H9 (cell line): ENCODE results near the gene WDR55. TPM values are rescaled to one million over a fixed set of nuclear protein-coding genes. Genes with fewer than 3 reads are reported as not detected.

Experiments used
- DNase-seq: peaks from one replicate; pipeline ENCODE4 v3.0.0-alpha.2; 2017
- H2AFZ ChIP-seq: one replicate; pipeline ENCODE4 v1.6.1; 2013; ENCODE audit warnings: mild to moderate bottlenecking, low read length, control low read depth, moderate library complexity
- H2AK5ac ChIP-seq: 2 replicates; pipeline ENCODE4 v1.6.1; 2013; ENCODE audit warnings: low read length, control low read depth, mixed read lengths; ENCODE audit not compliant: insufficient read length
- H2BK120ac ChIP-seq: one replicate; pipeline ENCODE4 v1.6.1; 2013; ENCODE audit warnings: low read depth, mild to moderate bottlenecking, low read length, control low read depth, inconsistent platforms; ENCODE audit not compliant: poor library complexity, severe bottlenecking
- H2BK12ac ChIP-seq: 2 replicates; pipeline ENCODE4 v1.6.1; 2013; ENCODE audit warnings: low read length, control low read depth, mixed read lengths, low read depth; ENCODE audit not compliant: insufficient read length
- H2BK15ac ChIP-seq: 2 replicates; pipeline ENCODE4 v1.6.1; 2013; ENCODE audit warnings: low read depth, low read length, control low read depth
- H2BK20ac ChIP-seq: one replicate; pipeline ENCODE4 v1.6.1; 2013; ENCODE audit warnings: low read depth, mild to moderate bottlenecking, low read length, control low read depth, inconsistent platforms; ENCODE audit not compliant: poor library complexity, severe bottlenecking
- H2BK5ac ChIP-seq: 2 replicates; pipeline ENCODE4 v1.6.1; 2013; ENCODE audit warnings: low read length, control low read depth, mixed read lengths; ENCODE audit not compliant: insufficient read length
- H3K14ac ChIP-seq: 2 replicates; pipeline ENCODE4 v1.6.1; 2013; ENCODE audit warnings: low read length, control low read depth; ENCODE audit not compliant: insufficient read depth
- H3K18ac ChIP-seq: 2 replicates; pipeline ENCODE4 v1.6.1; 2013; ENCODE audit warnings: low read depth, mild to moderate bottlenecking, mixed read lengths, low read length, control low read depth; ENCODE audit not compliant: insufficient read length
- H3K23ac ChIP-seq: 2 replicates; pipeline ENCODE4 v1.6.1; 2013; ENCODE audit warnings: low read length, control low read depth, mixed read lengths, low read depth; ENCODE audit not compliant: insufficient read length
- H3K23me2 ChIP-seq: 2 replicates; pipeline ENCODE4 v1.6.1; 2013; ENCODE audit warnings: low read depth, mild to moderate bottlenecking, mixed read lengths, low read length, control low read depth; ENCODE audit not compliant: insufficient read length, poor library complexity, severe bottlenecking
- H3K27ac ChIP-seq: 2 replicates; pipeline ENCODE4 v1.5.1; 2013; ENCODE audit warnings: low read length, control low read depth, mixed read lengths, low read depth; ENCODE audit not compliant: insufficient read length
- H3K27me3 ChIP-seq: 2 replicates; pipeline ENCODE4 v1.6.1; 2013; ENCODE audit warnings: low read length, control low read depth, inconsistent platforms; ENCODE audit not compliant: insufficient read depth
- H3K4ac ChIP-seq: 2 replicates; pipeline ENCODE4 v1.6.1; 2013; ENCODE audit warnings: low read depth, mild to moderate bottlenecking, control low read depth, inconsistent platforms, low read length, moderate library complexity
- H3K4me1 ChIP-seq: 2 replicates; pipeline ENCODE4 v1.6.1; 2013; ENCODE audit warnings: low read length, control low read depth, inconsistent platforms; ENCODE audit not compliant: insufficient read depth
- H3K4me2 ChIP-seq: 2 replicates; pipeline ENCODE4 v1.6.1; 2013; ENCODE audit warnings: low read length, control low read depth, mixed read lengths; ENCODE audit not compliant: insufficient read length, insufficient read depth
- H3K56ac ChIP-seq: 2 replicates; pipeline ENCODE4 v1.6.1; 2013; ENCODE audit warnings: low read depth, mild to moderate bottlenecking, mixed read lengths, low read length, control low read depth; ENCODE audit not compliant: insufficient read length
- H3K79me1 ChIP-seq: 2 replicates; pipeline ENCODE4 v1.6.1; 2013; ENCODE audit warnings: low read depth, mild to moderate bottlenecking, moderate library complexity, low read length, control low read depth, inconsistent platforms; ENCODE audit not compliant: insufficient read depth, poor library complexity, severe bottlenecking
- H3K79me2 ChIP-seq: 2 replicates; pipeline ENCODE4 v1.6.1; 2013; ENCODE audit warnings: low read length, control low read depth, inconsistent platforms; ENCODE audit not compliant: insufficient read depth
- H3K9ac ChIP-seq: 2 replicates; pipeline ENCODE4 v1.6.1; 2013; ENCODE audit warnings: low read length, control low read depth, mixed read lengths; ENCODE audit not compliant: insufficient read length; ENCODE audit errors: extremely low read depth
- H3K9me3 ChIP-seq: one replicate; pipeline ENCODE4 v1.6.1; 2013; ENCODE audit warnings: low read depth, low read length, inconsistent platforms; ENCODE audit not compliant: control insufficient read depth
- H3T11ph ChIP-seq: one replicate; pipeline ENCODE4 v1.6.1; 2013; ENCODE audit warnings: mild to moderate bottlenecking, low read length, control low read depth, inconsistent platforms
- H4K20me1 ChIP-seq: one replicate; pipeline ENCODE4 v1.6.1; 2013; ENCODE audit not compliant: control insufficient read depth, insufficient read length, insufficient read depth
- H4K5ac ChIP-seq: 2 replicates; pipeline ENCODE4 v1.6.1; 2013; ENCODE audit warnings: low read depth, mild to moderate bottlenecking, mixed read lengths, low read length, control low read depth; ENCODE audit not compliant: insufficient read length
- H4K8ac ChIP-seq: replicated peaks from 2 replicates; pipeline ENCODE4 v1.6.1; 2013; ENCODE audit warnings: low read length, control low read depth, mixed read lengths, low read depth; ENCODE audit not compliant: insufficient read length
- H4K91ac ChIP-seq: 2 replicates; pipeline ENCODE4 v1.6.1; 2013; ENCODE audit warnings: low read depth, mild to moderate bottlenecking, moderate library complexity, mixed read lengths, low read length, control low read depth; ENCODE audit not compliant: insufficient read length
- H3K27ac Mint-ChIP-seq, 3 experiments: 2 replicates in 2 of 3; 3 replicates in 1 of 3; pipeline ENCODE4 v1.8.0; 2020 to 2021; ENCODE audit warnings: mixed read lengths in 3 of 3, mild to moderate bottlenecking in 1 of 3, moderate library complexity in 1 of 3
- H3K27me3 Mint-ChIP-seq: 2 replicates; pipeline ENCODE4 v1.8.0; 2021; ENCODE audit warnings: low read depth, mild to moderate bottlenecking, moderate library complexity, mixed read lengths
- H3K36me3 Mint-ChIP-seq, 3 experiments: 2 replicates in 2 of 3; 3 replicates in 1 of 3; pipeline ENCODE4 v1.8.0; 2020 to 2021; ENCODE audit warnings: low read depth in 3 of 3, mixed read lengths in 3 of 3; ENCODE audit not compliant: insufficient read depth in 1 of 3
- H3K4me1 Mint-ChIP-seq, 2 experiments: 2 replicates each; pipeline ENCODE4 v1.8.0; 2020; ENCODE audit warnings: mixed read lengths in 2 of 2
- H3K4me3 Mint-ChIP-seq, 2 experiments: 2 replicates in 1 of 2; 3 replicates in 1 of 2; pipeline ENCODE4 v1.8.0; 2020 to 2021; ENCODE audit warnings: mild to moderate bottlenecking in 2 of 2, mixed read lengths in 2 of 2, moderate library complexity in 1 of 2
- H3K9me3 Mint-ChIP-seq, 2 experiments: 2 replicates in 1 of 2; 3 replicates in 1 of 2; pipeline ENCODE4 v1.8.0; 2020; ENCODE audit warnings: mild to moderate bottlenecking in 2 of 2, mixed read lengths in 2 of 2, moderate library complexity in 1 of 2
- CTCF ChIP-seq: fragments of 200-600 bp; sonication (generic); conservative IDR thresholded peaks from 3 replicates; pipeline ENCODE4 v1.8.0; 2021; ENCODE audit warnings: antibody characterized with exemption, mild to moderate bottlenecking
- WGBS: extraction: QIAGEN DNeasy Blood & Tissue Kit; methylation state at CpG from one replicate; pipeline ENCODE4 v1.1.7; 2013; ENCODE audit warnings: missing lambda C conversion rate, low lambda C conversion rate, mixed read lengths; ENCODE audit not compliant: insufficient read length; ENCODE audit errors: extremely low coverage; 5-methylcytosine and 5-hydroxymethylcytosine counted together
- total RNA-seq: library from RNA; stranded (reverse); gene quantifications from 2 replicates; pipeline ENCODE4 v1.2.1, GENCODE V29; 2021

WDR55 gene
- total RNA-seq, 1 experiment from 2014 or later = 24.7 TPM

GRCh38 chr5:140634103-140634502 is 30.6 kb upstream of the WDR55 start:
- Mint-ChIP-seq H3K4me3 (no peak overlapping the region), H3K36me3 (peaks cover 0 to 5% (median 2%) of the 10 kb centered on the region in 3 experiments; a peak in 1 of 7 replicates), H3K27ac (no peak overlapping the region; a peak in 1 of 7 replicates), H3K9me3 (peaks cover 16 to 23% of the 10 kb centered on the region in 2 experiments), H3K4me1 (peaks cover 13% of the 10 kb centered on the region in 2 experiments), H3K27me3 (peaks cover 5% of the 10 kb centered on the region)
- DNase-seq = no peak
- Histone ChIP-seq H3K4me2 (no peak overlapping the region), H3K79me2 (no peaks in the 10 kb centered on the region), H3K23me2 (no peaks in the 10 kb centered on the region), H2BK5ac (no peak overlapping the region), H3K14ac (no peak overlapping the region), H3K27me3 (no peaks in the 10 kb centered on the region), H3T11ph (no peak overlapping the region), H2BK12ac (no peak overlapping the region), H3K23ac (no peak overlapping the region), H4K91ac (no peak overlapping the region), H3K79me1 (no peaks in the 10 kb centered on the region), H3K56ac (no peak overlapping the region), H2BK15ac (no peak overlapping the region), H3K9ac (no peak overlapping the region), H3K9me3 (peaks cover 7% of the 10 kb centered on the region), H2BK120ac (no peak overlapping the region), H3K4ac (no peak overlapping the region), H3K27ac (no peak overlapping the region), H2BK20ac (no peak overlapping the region), H2AFZ (no peak overlapping the region), H4K20me1 (no peaks in the 10 kb centered on the region), H3K4me1 (no peaks in the 10 kb centered on the region), H3K18ac (no peak overlapping the region), H2AK5ac (no peak overlapping the region), H4K5ac (no peak overlapping the region), H4K8ac (no peak overlapping the region)
- TF ChIP-seq CTCF = no peak
- no CpG with 5 or more reads among the region's 3 CpGs for WGBS
